HG03378 (cell line): ENCODE measurements around the gene CARD19.

Experiments used
- ATAC-seq: cut with Tn5 transposase; IDR thresholded peaks from one replicate; pipeline ENCODE4 v1.9.1; 2021; ENCODE audit warnings: mild to moderate bottlenecking, moderate library complexity; ENCODE audit not compliant: unreplicated experiment

CARD19 gene

GRCh38 chr9:93061791-93062763 lies 33.9 kb upstream of the CARD19 start:
- no peak for ATAC-seq

DNA sequence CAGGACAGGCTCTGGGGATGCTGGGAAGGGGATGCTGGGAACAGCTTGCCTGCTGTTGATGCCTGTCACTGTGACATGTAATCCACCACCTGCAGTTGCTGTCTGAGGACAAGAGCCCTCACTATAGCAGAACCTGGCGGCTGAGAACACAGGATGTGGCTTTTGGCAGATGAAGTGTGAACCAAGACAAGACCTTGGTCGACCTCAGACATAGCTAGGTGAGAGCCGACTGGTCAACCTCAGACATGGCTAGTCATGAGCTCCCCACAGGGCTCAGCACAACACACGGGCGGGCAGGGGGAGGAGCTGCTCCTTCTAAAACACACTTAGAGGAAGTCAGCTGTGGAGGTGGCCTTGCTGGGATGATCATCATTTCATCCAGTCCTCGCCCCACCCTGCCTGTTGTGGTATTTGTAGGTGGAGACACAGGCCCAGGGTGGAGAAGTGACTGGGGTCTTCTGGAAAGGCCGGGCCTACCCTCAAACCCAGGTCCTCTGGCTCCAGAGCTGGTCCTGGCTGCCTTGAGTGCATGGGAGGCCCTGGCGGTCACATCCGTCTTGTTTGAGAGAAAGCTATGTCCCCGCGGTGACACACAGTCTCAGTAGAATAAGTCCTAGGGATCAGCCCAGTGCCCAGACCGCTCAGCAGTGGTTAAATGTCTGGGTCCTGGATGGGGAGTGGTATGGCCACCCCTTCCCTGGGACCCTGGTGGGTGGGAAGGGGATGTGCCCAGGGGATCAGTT lies 31.5 kb upstream of the CARD19 start:
- ATAC-seq: peak; percentile 88

GRCh38 chr9:93065135-93065720 lies 30.8 kb upstream of the CARD19 start:
- no peak for ATAC-seq

DNA sequence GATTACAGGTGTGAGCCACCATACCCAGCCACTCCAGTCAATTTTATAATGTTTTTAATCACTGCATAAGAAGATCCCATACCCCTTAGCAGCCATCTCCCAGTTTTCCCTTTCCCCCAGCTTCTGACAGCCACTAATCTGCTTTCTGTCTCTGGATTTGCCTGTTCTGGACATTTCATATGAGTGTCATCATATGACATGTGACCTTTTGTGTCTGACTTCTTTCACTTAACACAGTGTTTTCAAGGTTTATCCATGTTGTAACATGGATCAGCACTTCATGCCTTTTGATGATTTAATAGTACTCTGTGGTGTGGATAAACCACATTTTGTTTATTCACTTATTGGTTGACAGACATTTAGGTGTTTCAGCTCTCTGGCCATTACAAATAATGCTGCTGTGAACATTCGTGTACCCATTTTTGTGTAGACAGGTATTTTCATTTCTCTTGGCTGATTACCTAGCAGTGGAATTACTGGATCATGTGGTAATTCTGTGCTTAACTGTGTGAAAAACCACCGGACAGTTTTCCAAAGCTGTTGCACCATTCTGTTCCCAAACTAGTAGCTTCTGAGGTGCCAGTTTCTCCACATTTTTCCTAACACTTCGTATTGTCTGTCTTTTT lies 28.9 kb upstream of the CARD19 start:
- no peak for ATAC-seq

- ATAC-seq: no peak
These were observed 27.1 kb upstream of the CARD19 start for GRCh38 chr9:93068956-93069355.

GRCh38 chr9:93071464-93071863 lies 24.6 kb upstream of the CARD19 start:
- ATAC-seq: no peak

DNA sequence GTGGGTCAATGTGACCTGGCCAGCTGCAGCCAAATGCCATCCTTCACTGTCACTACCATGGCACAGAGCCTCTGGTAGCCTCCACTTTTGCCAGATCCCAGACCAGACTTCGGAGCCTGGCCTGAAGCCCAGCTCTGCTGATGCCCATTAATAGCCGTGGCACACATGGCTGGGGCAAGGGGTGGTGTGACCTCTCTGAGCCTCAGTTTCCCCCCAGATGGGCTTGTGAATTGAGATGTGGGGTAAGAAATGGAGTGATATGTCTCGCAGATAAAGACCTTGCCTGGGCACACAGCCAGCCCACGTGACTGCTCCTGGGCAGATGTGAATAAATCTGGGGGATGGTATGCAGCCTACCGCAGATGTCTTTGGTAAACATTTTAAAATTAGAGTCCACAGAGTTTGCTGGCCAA lies 23.6 kb upstream of the CARD19 start:
- ATAC-seq: no peak

DNA sequence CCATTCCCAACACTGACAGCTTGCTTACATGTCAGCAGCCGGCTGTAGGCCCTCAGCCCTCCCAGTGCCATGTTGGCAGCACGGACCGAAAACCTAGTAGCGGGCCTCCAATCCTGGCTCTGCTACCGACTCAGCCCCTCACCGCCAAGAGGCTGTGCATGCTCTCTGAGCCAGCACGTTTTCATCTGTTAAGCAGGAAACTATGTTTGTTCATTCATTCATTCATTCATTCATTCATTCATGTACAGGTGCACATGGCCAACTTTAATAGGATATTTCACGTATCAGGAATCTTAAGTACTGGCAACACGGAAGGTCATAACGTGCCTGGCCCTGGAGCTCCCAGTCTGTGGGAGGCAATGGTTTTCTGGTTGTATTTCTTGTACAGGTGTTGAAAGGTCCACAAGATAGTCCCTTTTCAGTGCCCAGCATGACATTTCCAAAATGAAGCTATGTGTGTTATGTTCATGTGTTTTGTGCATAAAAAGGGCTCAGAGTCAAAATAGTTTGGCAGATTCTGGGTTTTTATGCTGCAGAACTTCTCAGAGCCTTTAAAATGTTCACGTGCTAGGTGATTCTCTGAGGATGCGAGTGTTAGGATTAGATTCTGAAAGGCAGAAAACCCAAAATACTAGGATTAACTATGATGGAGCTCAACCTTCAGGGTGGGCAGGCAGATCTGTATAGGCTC lies 19.8 kb upstream of the CARD19 start:
- ATAC-seq: no peak

GRCh38 chr9:93076792-93077128 lies 19.3 kb upstream of the CARD19 start:
- ATAC-seq: no peak

- no peak for ATAC-seq
These were observed 18.6 kb upstream of the CARD19 start for GRCh38 chr9:93077367-93077766.

DNA sequence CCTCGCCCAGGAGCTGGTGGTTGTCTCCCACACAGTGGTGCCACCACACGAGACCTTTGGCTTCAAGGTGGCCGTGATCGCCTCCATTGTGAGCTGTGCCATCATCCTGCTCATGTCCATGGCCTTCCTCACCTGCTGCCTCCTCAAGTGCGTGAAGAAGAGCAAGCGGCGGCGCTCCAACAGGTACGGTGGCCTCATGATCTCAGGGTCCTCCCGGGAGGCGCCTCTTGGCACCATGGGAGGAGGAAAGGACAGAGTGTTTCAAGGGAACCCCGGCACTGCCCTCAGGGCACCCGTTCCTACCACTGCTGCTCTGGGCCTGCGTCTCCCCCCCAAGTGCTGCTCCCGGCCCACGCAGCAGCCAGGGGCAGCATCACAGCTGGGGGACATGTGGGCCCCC lies 18.2 kb upstream of the CARD19 start:
- ATAC-seq: no peak

DNA sequence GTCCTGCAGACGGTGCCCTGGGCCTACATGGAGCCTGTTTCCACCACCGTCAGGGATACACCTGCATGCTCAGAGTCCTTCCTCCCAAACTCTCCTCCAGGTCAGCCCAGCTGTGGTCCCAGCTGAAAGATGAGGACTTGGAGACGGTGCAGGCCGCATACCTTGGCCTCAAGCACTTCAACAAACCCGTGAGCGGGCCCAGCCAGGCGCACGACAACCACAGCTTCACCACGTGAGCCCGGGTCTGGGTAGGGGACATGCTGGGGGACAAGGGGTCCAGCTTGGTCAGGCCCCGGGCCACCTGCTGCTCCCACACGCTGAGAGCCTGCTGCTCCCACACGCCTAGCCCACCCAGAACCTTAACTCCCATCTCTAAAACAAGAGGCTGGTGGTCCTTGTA lies 16.6 kb upstream of the CARD19 start:
- ATAC-seq: no peak

DNA sequence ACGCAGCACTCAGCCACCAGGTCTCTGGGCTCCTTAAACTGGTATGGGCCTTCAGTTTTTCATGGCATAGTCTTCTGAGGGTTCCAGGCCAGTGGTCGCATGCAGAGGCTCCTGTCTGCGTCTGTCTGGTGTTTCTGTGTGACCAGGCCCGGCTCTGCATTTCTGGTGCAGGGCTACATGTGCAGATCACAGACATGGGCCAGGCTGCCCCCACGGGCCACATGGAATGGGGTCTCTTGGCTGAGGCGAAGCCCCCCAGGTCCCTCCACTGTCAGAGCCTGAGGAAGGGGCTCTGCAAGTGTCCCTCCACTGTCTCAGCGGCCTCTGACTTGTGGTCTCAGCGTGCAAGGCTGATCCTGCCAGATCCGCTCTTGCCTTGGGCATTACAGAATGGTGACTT lies 15.6 kb upstream of the CARD19 start:
- ATAC-seq: no peak

DNA sequence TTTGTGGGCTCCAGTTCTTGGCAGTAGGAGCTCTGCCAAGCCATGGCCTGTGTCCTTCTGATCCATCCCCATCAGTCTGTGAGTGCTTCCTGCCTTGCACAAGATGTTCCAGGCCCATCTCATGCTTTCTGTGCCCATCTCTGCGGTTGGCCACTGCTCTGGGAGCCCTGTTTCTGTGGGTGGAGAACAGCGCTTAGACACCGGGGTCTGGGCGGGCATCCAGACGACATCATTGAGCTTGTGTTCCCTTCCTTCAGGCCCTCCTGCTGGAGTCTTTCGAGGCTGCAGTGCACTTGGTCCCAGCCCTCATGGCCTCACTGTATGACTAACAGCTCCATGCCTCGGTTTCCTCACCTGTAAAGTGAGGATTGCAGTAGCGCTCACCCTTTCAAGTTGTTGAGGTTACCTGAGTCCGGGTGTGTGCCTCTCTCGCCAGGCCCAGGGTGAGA lies 14.9 kb upstream of the CARD19 start:
- no peak for ATAC-seq

- ATAC-seq: no peak
These were observed 14.1 kb upstream of the CARD19 start for GRCh38 chr9:93081931-93082330.

DNA sequence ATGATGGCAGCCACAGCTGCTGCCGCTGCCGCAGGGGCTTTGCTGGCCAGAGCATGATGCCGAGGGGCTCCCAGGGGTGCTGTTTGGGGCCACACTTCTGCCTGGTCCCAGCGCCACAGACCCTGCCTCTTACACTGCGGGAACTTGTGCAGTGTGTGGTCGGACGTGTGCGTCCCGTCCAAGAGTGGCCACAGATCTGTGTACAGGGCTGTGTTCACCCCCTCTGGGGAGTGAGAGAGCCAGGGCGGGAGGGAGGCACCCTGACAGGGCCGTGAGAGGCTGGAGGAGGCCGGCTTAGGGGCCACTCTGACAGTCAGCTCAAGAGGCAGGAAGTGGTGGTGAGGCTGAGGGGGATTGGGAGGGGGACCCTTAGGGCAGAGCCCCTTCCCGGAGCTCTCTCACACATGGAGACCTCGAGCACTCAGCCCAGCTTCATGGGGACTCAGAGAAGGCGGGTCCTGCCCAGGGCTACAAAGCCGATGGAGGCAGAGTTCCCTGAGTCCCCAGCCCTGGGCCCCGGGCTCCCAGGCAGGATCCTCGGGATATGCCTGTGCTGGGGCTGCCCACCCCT lies 13.1 kb upstream of the CARD19 start:
- no peak for ATAC-seq

DNA sequence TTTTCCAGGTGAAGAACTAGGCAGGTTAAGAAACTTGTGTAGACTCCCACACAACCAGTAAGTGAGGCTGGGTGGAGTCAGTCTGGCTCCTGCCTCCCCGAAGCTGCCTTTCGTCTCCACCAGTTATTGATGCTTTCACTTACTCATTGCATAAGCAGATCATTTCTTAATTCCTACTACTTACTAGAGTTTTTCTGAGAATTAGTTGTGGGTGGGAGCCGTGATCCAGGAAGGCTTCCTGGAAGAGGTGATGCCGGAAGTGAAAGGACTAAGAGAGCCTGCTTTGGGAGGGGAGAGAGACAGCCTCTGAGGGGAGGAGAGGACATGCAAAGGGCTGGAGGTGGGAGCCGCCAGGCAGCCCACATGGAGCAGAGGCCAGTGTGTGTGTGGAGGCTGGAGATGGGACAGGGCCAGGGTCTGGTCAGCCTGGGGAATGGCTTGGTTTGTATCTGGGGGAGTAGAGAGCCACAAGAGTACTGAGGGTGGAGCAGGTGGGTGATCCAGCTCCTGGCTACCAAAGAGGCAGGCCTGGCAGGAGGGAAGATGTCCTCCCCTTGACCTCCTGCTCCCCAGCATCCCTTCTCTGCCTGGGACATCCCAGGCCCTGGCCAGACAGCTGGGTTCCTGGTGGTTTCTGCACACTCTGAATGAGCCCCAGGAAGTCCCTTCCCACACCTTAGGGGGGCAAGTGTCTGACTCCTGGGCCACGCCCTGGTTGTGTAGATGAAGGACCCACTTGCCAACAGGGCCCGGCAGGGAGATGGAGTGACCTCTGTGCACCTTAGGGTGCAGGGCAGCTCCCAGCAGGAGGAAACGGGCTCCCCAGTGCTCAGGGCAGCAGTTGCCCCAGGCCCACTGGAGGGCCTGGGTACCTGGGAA lies 12.2 kb upstream of the CARD19 start:
- ATAC-seq: no peak

GRCh38 chr9:93084471-93084881 lies 11.5 kb upstream of the CARD19 start:
- no peak for ATAC-seq

DNA sequence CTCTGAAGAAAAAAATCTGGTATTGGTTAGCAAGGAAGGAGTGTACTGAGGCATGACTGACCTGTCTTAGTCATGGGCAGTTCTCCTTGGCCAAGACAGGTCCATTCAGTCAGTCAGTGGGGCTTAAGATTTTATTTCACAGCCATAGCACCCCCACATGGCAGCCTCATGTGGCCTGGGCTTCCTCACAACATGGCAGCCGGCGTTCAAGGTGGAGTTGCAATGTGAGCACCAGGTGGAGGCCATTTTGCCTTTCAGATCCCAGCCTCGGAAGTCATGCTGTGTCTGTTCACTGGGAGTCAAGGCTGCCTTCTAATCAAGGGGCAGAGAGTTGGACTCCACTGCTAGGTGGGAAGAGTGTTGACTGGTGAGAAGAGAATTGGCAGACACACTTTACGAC lies 10.3 kb upstream of the CARD19 start:
- ATAC-seq: no peak
